Astrocyte of the spinal cord (primary cell): Measurements from ENCODE around the gene CXCL3.

Experiments
- DNase-seq: peaks from one replicate; pipeline ENCODE4 v3.0.0; 2011; ENCODE audit warnings: low read depth, low spot score
- H3K4me3 ChIP-seq: 2 replicates; pipeline ENCODE4 v1.5.1; 2011; ENCODE audit warnings: low read depth, mild to moderate bottlenecking, low read length, moderate library complexity
- CTCF ChIP-seq: IDR thresholded peaks from 2 replicates; pipeline ENCODE4 v1.5.1; 2012; ENCODE audit warnings: low read depth, mild to moderate bottlenecking, low read length, inconsistent platforms
- in situ Hi-C: cut with HindIII; loops from 2 replicates; pipeline ENCODE4 v1.10.0; 2017; ENCODE audit warnings: low sequenced_read_pairs

CXCL3 gene

GRCh38 chr4:74042681-74043080 is 4.2 kb upstream of the CXCL3 start:
- H3K4me3 ChIP-seq = no peak overlapping the region
- no peak for DNase-seq
- TF ChIP-seq CTCF = no peak
- in situ Hi-C loops = no loop called here

GRCh38 chr4:74041418-74041817 is 2.9 kb upstream of the CXCL3 start:
- H3K4me3 ChIP-seq = no peak overlapping the region
- no peak for DNase-seq
- no peak for TF ChIP-seq CTCF
- in situ Hi-C loops = no loop called here

GRCh38 chr4:74039315-74039763 is 850 bp upstream of the CXCL3 start:
- H3K4me3 ChIP-seq = peak overlapping the region; percentile 67
- in situ Hi-C loops = no loop called here
- DNase-seq = no peak

GRCh38 chr4:74038086-74038424 is 434 bp downstream of the CXCL3 start:
- no peak for TF ChIP-seq CTCF
- H3K4me3 ChIP-seq = peak overlapping the region; percentile 67
- no peak for DNase-seq
- in situ Hi-C loops = no loop called here

More at GRCh38 chr4:74039315-74039763, 850 bp upstream of the CXCL3 start:
- no peak for TF ChIP-seq CTCF

- in situ Hi-C loops = no loop called here
Measured at GRCh38 chr4:74037076-74037955, 1.2 kb downstream of the CXCL3 start.

GRCh38 chr4:74033739-74034138 is 4.8 kb downstream of the CXCL3 start:
- in situ Hi-C loops = no loop called here
- H3K4me3 ChIP-seq = no peak overlapping the region
- TF ChIP-seq CTCF = no peak
- DNase-seq = no peak

More at GRCh38 chr4:74037076-74037955, 1.2 kb downstream of the CXCL3 start:
- peak overlapping the region; percentile 67 for H3K4me3 ChIP-seq
- no peak for DNase-seq
- no peak for TF ChIP-seq CTCF
